ENCODE measurements around the gene PPM1A. TPM values are rescaled to one million over a fixed set of nuclear protein-coding genes. Genes with fewer than 3 reads are reported as not detected.

The PPM1A gene
- total and polyA plus RNA-seq, 9 of the 15 experiments (the other 6 are each of a cell fraction or from before 2014, with no cell fraction given): 5.5 to 23.9 (median 15.2) TPM

DNA sequence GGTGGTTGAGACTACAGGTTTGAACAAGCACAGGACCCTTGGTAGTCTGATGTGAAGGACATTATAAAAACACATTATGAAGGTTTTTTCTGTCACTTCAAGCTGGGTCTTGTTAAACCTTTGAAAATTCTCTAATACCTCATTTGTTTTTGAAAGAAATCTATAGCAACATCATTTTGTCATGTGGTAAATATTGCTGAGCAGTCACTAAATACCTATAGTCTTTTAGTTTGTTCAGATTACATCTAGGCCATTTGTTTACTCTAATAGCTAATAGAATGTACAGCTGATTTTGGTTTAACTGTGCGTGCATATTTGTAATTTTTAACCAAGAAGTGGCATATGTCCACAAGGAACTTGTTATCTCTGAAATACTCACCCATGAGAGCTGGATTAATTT is 2.9 kb downstream of the PPM1A start (continued):
- TF ChIP-seq, protein P1, sequence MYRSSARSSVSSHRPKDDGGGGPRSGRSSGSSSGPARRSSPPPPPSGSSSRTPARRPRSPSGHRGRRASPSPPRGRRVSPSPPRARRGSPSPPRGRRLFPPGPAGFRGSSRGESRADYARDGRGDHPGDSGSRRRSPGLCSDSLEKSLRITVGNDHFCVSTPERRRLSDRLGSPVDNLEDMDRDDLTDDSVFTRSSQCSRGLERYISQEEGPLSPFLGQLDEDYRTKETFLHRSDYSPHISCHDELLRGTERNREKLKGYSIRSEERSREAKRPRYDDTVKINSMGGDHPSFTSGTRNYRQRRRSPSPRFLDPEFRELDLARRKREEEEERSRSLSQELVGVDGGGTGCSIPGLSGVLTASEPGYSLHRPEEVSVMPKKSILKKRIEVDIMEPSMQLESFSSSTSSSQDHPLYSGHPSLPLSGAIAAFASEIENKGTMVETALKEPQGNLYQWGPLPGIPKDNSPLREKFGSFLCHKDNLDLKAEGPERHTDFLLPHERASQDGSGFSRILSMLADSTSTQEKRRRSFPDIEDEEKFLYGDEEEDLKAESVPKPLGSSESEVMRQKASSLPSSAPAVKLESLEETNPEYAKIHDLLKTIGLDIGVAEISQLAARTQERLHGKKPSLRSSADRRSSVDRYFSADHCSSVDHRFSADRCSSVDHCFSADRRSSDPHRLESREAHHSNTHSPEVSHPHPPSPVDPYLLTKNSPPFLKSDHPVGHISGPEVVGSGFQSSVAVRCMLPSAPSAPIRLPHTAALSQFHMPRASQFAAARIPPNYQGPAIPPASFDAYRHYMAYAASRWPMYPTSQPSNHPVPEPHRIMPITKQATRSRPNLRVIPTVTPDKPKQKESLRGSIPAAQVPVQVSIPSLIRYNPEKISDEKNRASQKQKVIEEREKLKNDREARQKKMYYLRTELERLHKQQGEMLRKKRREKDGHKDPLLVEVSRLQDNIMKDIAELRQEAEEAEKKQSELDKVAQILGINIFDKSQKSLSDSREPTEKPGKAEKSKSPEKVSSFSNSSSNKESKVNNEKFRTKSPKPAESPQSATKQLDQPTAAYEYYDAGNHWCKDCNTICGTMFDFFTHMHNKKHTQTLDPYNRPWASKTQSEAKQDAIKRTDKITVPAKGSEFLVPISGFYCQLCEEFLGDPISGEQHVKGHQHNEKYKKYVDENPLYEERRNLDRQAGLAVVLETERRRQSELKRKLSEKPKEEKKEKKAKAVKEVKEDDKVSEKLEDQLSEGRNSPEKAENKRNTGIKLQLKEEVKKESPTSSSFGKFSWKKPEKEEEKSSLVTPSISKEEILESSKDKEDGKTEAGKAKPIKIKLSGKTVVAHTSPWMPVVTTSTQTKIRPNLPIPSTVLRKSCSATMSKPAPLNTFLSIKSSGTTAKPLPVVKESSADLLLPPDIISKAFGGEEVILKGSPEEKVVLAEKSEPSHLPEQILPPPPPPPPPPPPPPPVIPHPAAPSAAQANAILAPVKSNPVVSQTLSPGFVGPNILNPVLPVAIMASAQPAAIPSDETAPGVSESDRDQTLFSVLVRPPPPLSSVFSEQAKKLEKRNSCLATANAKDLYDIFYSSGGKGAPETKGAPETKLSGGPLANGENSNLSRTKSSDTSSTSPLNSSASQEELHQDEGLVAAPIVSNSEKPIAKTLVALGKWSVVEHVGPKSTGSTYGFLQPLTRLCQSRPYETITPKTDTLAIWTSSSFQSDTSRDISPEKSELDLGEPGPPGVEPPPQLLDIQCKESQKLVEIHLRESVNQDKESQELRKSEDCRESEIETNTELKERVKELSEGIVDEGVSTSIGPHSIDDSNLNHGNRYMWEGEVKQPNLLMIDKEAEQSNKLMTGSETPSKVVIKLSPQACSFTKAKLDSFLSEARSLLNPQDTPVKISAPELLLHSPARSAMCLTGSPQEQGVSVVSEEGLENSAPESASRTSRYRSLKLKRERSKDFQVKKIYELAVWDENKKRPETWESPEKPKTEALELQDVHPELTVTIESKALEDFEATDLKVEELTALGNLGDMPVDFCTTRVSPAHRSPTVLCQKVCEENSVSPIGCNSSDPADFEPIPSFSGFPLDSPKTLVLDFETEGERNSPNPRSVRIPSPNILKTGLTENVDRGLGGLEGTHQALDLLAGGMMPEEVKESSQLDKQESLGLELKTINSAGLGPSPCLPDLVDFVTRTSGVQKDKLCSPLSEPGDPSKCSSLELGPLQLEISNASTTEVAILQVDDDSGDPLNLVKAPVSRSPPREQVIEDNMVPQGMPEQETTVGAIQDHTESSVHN (IDR thresholded peaks at IDR 0.05; ENCODE audit: borderline replicate concordance in 1 of 2, low read depth in 1 of 2): no peak
- TF ChIP-seq ATF1 (CRISPR knock-in tag; IDR thresholded peaks at IDR 0.05): no peak
- no peak for TF ChIP-seq ATF1 (tag; IDR thresholded peaks at IDR 0.05)
- TF ChIP-seq CBX3 (IDR thresholded peaks at IDR 0.05; ENCODE audit: borderline replicate concordance in 1 of 2, low read length in 2 of 2): no peak
- TF ChIP-seq MAFG (tag; conservative IDR thresholded peaks at IDR 0.05): 0 out of 2 replicates have a peak, but pooled peaks have one; percentile 13
- TF ChIP-seq, protein P2, sequence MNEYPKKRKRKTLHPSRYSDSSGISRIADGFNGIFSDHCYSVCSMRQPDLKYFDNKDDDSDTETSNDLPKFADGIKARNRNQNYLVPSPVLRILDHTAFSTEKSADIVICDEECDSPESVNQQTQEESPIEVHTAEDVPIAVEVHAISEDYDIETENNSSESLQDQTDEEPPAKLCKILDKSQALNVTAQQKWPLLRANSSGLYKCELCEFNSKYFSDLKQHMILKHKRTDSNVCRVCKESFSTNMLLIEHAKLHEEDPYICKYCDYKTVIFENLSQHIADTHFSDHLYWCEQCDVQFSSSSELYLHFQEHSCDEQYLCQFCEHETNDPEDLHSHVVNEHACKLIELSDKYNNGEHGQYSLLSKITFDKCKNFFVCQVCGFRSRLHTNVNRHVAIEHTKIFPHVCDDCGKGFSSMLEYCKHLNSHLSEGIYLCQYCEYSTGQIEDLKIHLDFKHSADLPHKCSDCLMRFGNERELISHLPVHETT (CRISPR knock-in tag; conservative IDR thresholded peaks at IDR 0.05 in 1 of 2, IDR thresholded peaks at IDR 0.05 in 1 of 2): no peak
- TF ChIP-seq, protein P3, sequence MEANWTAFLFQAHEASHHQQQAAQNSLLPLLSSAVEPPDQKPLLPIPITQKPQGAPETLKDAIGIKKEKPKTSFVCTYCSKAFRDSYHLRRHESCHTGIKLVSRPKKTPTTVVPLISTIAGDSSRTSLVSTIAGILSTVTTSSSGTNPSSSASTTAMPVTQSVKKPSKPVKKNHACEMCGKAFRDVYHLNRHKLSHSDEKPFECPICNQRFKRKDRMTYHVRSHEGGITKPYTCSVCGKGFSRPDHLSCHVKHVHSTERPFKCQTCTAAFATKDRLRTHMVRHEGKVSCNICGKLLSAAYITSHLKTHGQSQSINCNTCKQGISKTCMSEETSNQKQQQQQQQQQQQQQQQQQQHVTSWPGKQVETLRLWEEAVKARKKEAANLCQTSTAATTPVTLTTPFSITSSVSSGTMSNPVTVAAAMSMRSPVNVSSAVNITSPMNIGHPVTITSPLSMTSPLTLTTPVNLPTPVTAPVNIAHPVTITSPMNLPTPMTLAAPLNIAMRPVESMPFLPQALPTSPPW (CRISPR knock-in tag; IDR thresholded peaks at IDR 0.05): no peak
- TF ChIP-seq IFI16 (CRISPR knock-in tag; IDR thresholded peaks at IDR 0.05): no peak
- TF ChIP-seq, protein P4, sequence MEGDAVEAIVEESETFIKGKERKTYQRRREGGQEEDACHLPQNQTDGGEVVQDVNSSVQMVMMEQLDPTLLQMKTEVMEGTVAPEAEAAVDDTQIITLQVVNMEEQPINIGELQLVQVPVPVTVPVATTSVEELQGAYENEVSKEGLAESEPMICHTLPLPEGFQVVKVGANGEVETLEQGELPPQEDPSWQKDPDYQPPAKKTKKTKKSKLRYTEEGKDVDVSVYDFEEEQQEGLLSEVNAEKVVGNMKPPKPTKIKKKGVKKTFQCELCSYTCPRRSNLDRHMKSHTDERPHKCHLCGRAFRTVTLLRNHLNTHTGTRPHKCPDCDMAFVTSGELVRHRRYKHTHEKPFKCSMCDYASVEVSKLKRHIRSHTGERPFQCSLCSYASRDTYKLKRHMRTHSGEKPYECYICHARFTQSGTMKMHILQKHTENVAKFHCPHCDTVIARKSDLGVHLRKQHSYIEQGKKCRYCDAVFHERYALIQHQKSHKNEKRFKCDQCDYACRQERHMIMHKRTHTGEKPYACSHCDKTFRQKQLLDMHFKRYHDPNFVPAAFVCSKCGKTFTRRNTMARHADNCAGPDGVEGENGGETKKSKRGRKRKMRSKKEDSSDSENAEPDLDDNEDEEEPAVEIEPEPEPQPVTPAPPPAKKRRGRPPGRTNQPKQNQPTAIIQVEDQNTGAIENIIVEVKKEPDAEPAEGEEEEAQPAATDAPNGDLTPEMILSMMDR (IDR thresholded peaks at IDR 0.05 in 2 of 3, conservative IDR thresholded peaks at IDR 0.05 in 1 of 3; ENCODE audit: insufficient read depth in 2 of 3, low read depth in 1 of 3, low read length in 3 of 3): no peak
- TF ChIP-seq BCOR (IDR thresholded peaks at IDR 0.05): no peak

Measured in K562 (cell line).